GM12801 (cell line): ENCODE results near the gene ONECUT1.

Experiments used
- CTCF ChIP-seq: IDR thresholded peaks from one replicate; pipeline ENCODE4 v1.5.1; 2011; ENCODE audit warnings: control low read depth; ENCODE audit not compliant: insufficient read length; ENCODE audit errors: extremely low read depth

The ONECUT1 gene

DNA sequence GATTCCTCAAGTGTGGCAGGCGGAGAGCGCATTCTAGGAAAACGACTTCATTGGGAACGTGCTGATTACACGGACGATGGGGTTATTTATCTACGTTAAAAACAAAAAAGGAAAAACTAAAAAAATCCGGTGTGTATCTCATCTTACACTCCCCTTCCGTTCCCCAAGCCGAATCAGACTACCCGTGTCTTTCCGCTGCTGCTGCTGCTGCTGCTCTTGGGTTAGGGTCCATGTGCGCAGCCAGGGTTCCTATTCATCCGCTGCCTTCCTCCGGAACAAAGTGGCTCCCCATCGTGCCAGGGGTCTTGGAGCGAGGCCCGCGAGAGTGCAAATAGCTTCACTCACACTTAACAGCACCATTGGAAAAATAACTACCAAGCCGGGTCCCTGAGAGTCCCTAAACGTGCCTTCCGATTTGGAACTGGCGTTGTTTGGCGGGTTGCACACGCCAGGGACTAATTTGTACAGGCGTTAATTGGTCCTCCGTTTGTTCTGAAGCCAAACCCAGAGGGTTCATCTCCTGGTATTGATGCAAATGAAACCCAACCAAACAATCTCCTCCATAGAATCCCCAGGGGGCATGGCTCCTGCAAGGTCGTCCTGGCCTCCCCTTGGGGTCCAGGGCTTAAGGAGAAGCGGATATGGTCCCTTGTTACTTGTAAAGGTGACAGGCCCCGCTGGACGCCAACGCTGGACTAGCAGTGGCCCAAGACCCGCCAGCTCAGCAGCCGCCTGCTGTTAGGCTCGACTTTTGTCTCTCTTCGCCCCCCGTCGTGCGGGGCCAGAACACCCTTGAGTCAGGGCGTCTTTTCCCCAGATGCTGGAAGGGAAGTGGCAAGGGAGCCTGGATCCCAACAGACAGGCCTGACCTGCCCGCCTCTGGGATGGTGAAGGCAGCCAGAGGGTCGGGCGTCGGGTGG lies 11.0 kb upstream of the ONECUT1 start:
- no peak for TF ChIP-seq CTCF

GRCh38 chr15:52799145-52799811 lies 9.1 kb upstream of the ONECUT1 start:
- no peak for TF ChIP-seq CTCF

- TF ChIP-seq CTCF, result no peak
Observed at GRCh38 chr15:52798529-52799101, 8.5 kb upstream of the ONECUT1 start.

GRCh38 chr15:52797625-52798501 lies 7.7 kb upstream of the ONECUT1 start:
- TF ChIP-seq CTCF, result no peak

DNA sequence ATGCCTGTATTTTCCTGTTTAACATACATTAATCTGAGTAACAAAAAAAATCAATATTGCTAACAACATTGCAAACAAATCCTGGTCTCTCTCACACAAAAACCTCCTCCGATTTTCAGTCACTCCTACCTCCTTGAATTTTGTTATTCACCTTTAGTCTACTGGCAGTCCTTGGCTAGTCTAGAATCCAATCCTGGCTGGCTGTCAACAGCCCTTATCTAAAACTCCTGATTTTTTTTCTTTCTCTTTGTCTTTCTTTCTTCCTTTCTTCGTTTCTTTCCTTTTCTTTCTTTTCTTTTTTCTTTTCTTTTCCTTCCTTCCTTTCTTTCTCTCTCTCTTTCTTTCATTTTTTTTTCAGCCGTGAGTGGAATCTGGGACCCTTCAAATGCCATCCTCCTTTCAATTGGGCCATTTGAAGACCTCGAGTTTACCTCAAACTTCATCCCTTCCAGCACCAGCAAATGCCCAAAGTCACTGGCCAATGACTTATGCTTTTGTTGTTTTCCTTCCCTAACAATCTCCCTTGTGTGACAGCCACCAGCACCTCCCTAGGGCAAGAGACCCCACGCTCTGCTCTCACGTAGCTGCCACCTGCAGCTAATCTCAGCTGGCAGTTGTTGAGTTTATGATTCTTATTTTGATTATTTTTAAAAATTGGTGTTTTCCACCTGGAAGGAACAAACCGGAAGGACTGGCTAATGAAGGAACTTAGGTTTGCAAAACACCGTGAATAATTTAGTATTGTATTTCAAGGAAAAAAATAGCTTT lies 6.8 kb upstream of the ONECUT1 start:
- no peak for TF ChIP-seq CTCF

DNA sequence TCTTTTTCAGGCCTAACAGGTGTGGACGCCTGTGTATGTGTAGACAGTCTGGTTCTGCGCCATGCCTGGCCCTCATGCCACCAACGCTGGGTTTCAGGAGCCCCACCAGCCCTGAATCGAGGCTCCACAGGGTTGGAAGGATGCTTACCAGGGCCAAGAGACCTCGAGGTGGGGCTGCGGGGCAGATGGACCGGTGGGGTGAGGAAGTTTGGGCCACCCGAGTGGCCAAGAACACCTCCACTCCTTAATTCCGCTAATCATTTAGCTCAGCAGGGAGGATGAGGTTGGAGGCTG lies 6.0 kb upstream of the ONECUT1 start:
- no peak for TF ChIP-seq CTCF
